Effector memory CD4-positive, alpha-beta T cell (primary cell): Measurements from ENCODE around the gene GALNT18.

ENCODE experiments used
- DNase-seq, 3 donors: peaks; one replicate each; pipeline ENCODE4 v3.0.0-alpha.2; 2020
- H3K27ac ChIP-seq: 2 replicates; pipeline ENCODE4 v1.7.0; 2013; ENCODE audit warnings: mild to moderate bottlenecking, low read length, moderate library complexity; ENCODE audit not compliant: insufficient read depth, poor library complexity, severe bottlenecking
- H3K27me3 ChIP-seq: replicated peaks from 2 replicates; pipeline ENCODE4 v1.7.0; 2013; ENCODE audit warnings: mild to moderate bottlenecking, low read length; ENCODE audit not compliant: insufficient read depth, control insufficient read depth, poor library complexity, severe bottlenecking
- H3K36me3 ChIP-seq: 2 replicates; pipeline ENCODE4 v1.7.0; 2013; ENCODE audit warnings: mild to moderate bottlenecking, low read length, moderate library complexity; ENCODE audit not compliant: control insufficient read depth, insufficient read depth
- H3K4me1 ChIP-seq: 2 replicates; pipeline ENCODE4 v1.7.0; 2013; ENCODE audit warnings: low read length, mild to moderate bottlenecking; ENCODE audit not compliant: control insufficient read depth, insufficient read depth, poor library complexity, severe bottlenecking
- H3K4me3 ChIP-seq: 2 replicates; pipeline ENCODE4 v1.7.0; 2013; ENCODE audit warnings: low read length, low read depth, mild to moderate bottlenecking; ENCODE audit not compliant: insufficient read depth, poor library complexity, severe bottlenecking
- H3K9me3 ChIP-seq: 2 replicates; pipeline ENCODE4 v1.7.0; 2013; ENCODE audit warnings: mild to moderate bottlenecking, low read length, moderate library complexity; ENCODE audit not compliant: control insufficient read depth

The GALNT18 gene

GRCh38 chr11:11535611-11536010 lies 86.2 kb downstream of the GALNT18 start:
- H3K27me3 ChIP-seq, result no peaks in the 10 kb centered on the region
- DNase-seq, result no peak

GRCh38 chr11:11534981-11535380 lies 86.8 kb downstream of the GALNT18 start:
- no peaks in the 10 kb centered on the region for H3K36me3 ChIP-seq
- no peak overlapping the region for H3K27ac ChIP-seq
- DNase-seq, result no peak
- no peaks in the 10 kb centered on the region for H3K27me3 ChIP-seq
- H3K9me3 ChIP-seq, result no peaks in the 10 kb centered on the region
- no peaks in the 10 kb centered on the region for H3K4me1 ChIP-seq
- H3K4me3 ChIP-seq, result no peak overlapping the region

More at GRCh38 chr11:11535611-11536010, 86.2 kb downstream of the GALNT18 start:
- H3K9me3 ChIP-seq, result no peaks in the 10 kb centered on the region
- H3K4me3 ChIP-seq, result no peak overlapping the region
- H3K36me3 ChIP-seq, result no peaks in the 10 kb centered on the region
- H3K4me1 ChIP-seq, result no peaks in the 10 kb centered on the region
- no peak overlapping the region for H3K27ac ChIP-seq

GRCh38 chr11:11533751-11534150 lies 88.1 kb downstream of the GALNT18 start:
- no peaks in the 10 kb centered on the region for H3K27me3 ChIP-seq
- no peaks in the 10 kb centered on the region for H3K4me1 ChIP-seq
- no peaks in the 10 kb centered on the region for H3K36me3 ChIP-seq
- H3K9me3 ChIP-seq, result no peaks in the 10 kb centered on the region
- H3K27ac ChIP-seq, result no peak overlapping the region
- H3K4me3 ChIP-seq, result no peak overlapping the region
- DNase-seq, result no peak

GRCh38 chr11:11533057-11533456 lies 88.7 kb downstream of the GALNT18 start:
- no peak overlapping the region for H3K4me3 ChIP-seq
- DNase-seq, result no peak
- H3K36me3 ChIP-seq, result no peaks in the 10 kb centered on the region

GRCh38 chr11:11532574-11532973 lies 89.2 kb downstream of the GALNT18 start:
- DNase-seq, result no peak
- no peaks in the 10 kb centered on the region for H3K9me3 ChIP-seq
- H3K27ac ChIP-seq, result no peak overlapping the region
- no peaks in the 10 kb centered on the region for H3K36me3 ChIP-seq
- H3K27me3 ChIP-seq, result no peaks in the 10 kb centered on the region
- no peak overlapping the region for H3K4me3 ChIP-seq
- no peaks in the 10 kb centered on the region for H3K4me1 ChIP-seq

More at GRCh38 chr11:11533057-11533456, 88.7 kb downstream of the GALNT18 start:
- Histone ChIP-seq H3K4me1 (no peaks in the 10 kb centered on the region), H3K27ac (no peak overlapping the region), H3K27me3 (no peaks in the 10 kb centered on the region), H3K9me3 (no peaks in the 10 kb centered on the region)

- H3K4me1 ChIP-seq, result no peaks in the 10 kb centered on the region
- no peaks in the 10 kb centered on the region for H3K36me3 ChIP-seq
- no peak overlapping the region for H3K4me3 ChIP-seq
- no peaks in the 10 kb centered on the region for H3K27me3 ChIP-seq
- no peak for DNase-seq
- no peak overlapping the region for H3K27ac ChIP-seq
- no peaks in the 10 kb centered on the region for H3K9me3 ChIP-seq
Observed at GRCh38 chr11:11531131-11531908, 90.5 kb downstream of the GALNT18 start.

GRCh38 chr11:11528986-11529385 lies 92.8 kb downstream of the GALNT18 start:
- Histone ChIP-seq H3K36me3 (no peaks in the 10 kb centered on the region), H3K4me1 (no peaks in the 10 kb centered on the region), H3K27me3 (no peaks in the 10 kb centered on the region), H3K27ac (no peak overlapping the region), H3K4me3 (no peak overlapping the region), H3K9me3 (no peaks in the 10 kb centered on the region)
- DNase-seq, result no peak

- no peak for DNase-seq
- H3K27me3 ChIP-seq, result no peaks in the 10 kb centered on the region
- no peak overlapping the region for H3K4me3 ChIP-seq
- H3K36me3 ChIP-seq, result no peaks in the 10 kb centered on the region
- no peaks in the 10 kb centered on the region for H3K9me3 ChIP-seq
- H3K4me1 ChIP-seq, result no peaks in the 10 kb centered on the region
- H3K27ac ChIP-seq, result no peak overlapping the region
Observed at GRCh38 chr11:11525283-11525682, 96.5 kb downstream of the GALNT18 start.

- DNase-seq, result no peak
- H3K36me3 ChIP-seq, result no peaks in the 10 kb centered on the region
- no peak overlapping the region for H3K27ac ChIP-seq
- no peak overlapping the region for H3K4me3 ChIP-seq
- no peaks in the 10 kb centered on the region for H3K4me1 ChIP-seq
- no peaks in the 10 kb centered on the region for H3K27me3 ChIP-seq
- no peaks in the 10 kb centered on the region for H3K9me3 ChIP-seq
Observed at GRCh38 chr11:11524436-11525061, 97.3 kb downstream of the GALNT18 start.

GRCh38 chr11:11522591-11522990 lies 99.2 kb downstream of the GALNT18 start:
- H3K9me3 ChIP-seq, result no peaks in the 10 kb centered on the region
- no peaks in the 10 kb centered on the region for H3K27me3 ChIP-seq
- no peaks in the 10 kb centered on the region for H3K4me1 ChIP-seq
- H3K27ac ChIP-seq, result no peak overlapping the region
- no peak for DNase-seq
- no peak overlapping the region for H3K4me3 ChIP-seq
- no peaks in the 10 kb centered on the region for H3K36me3 ChIP-seq
